BJ (cell line): ENCODE measurements around the gene ATG9A. TPM values are rescaled to one million over a fixed set of nuclear protein-coding genes. Genes with fewer than 3 reads are reported as not detected.
A peak's percentile ranks its signal among the peaks of the same experiment; 100 is the strongest.

ENCODE experiments used
- CTCF ChIA-PET: fragments of 350-600 bp; formaldehyde crosslinking; extraction: SDS; loops from one replicate; lab custom pipeline; 2021; ENCODE audit warnings: antibody characterized with exemption, inconsistent platforms; lab: Yijun Ruan, JAX
- POLR2A ChIA-PET: fragments of 300-600 bp; sonication (Branson Sonifier 250); formaldehyde crosslinking; extraction: SDS; loops from one replicate; lab custom pipeline; 2021; ENCODE audit warnings: antibody characterized with exemption; lab: Charles Lee
- DNase-seq: peaks from one replicate; pipeline ENCODE4 v3.0.0-alpha.2; 2011; ENCODE audit warnings: low read depth
- H3K27me3 ChIP-seq: 2 replicates; pipeline ENCODE4 v1.6.0; 2011; ENCODE audit warnings: low read length; ENCODE audit not compliant: control insufficient read depth, insufficient read depth
- H3K36me3 ChIP-seq: 2 replicates; pipeline ENCODE4 v1.5.1; 2011; ENCODE audit warnings: low read length; ENCODE audit not compliant: control insufficient read depth, insufficient read depth
- H3K4me3 ChIP-seq: 2 replicates; pipeline ENCODE4 v1.5.1; 2011; ENCODE audit warnings: low read depth, mild to moderate bottlenecking, control low read depth, low read length
- CTCF ChIP-seq: IDR thresholded peaks from 2 replicates; pipeline ENCODE4 v1.5.1; 2011; ENCODE audit warnings: low read depth, mild to moderate bottlenecking, control low read depth, inconsistent platforms, low read length, moderate library complexity; ENCODE audit not compliant: insufficient read depth
- polyA minus RNA-seq: library from RNA; depleted of rRNA, polyadenylated mRNA; stranded (reverse); fragments of >200 nt; gene quantifications from 2 replicates; pipeline ENCODE4 v1.2.3, GENCODE V29; 2011; rRNA and poly(A)+ RNA removed
- polyA plus RNA-seq: library from polyadenylated mRNA; depleted of rRNA; stranded (reverse); fragments of >200 nt; gene quantifications from 2 replicates; pipeline ENCODE4 v1.2.3, GENCODE V29; 2011; rRNA removed

ATG9A gene
- 105 and 132 TPM in 2 replicates for polyA plus RNA-seq
- 88.2 and 124 TPM in 2 replicates for polyA minus RNA-seq

- peaks cover 34% of the 10 kb centered on the region for H3K36me3 ChIP-seq
- H3K4me3 ChIP-seq: peak within 1 kb of the TSS; percentile 64
- TF ChIP-seq CTCF: no peak
- POLR2A ChIA-PET: interaction anchor here (0.5 to 1.2 kb wide), 6 partner anchors 12 to 724 kb away, joined by 3 to 5 read pairs (median 4); partner anchors contain the start of genes GLB1L and STK16
- CTCF ChIA-PET: interaction anchor here (0.7 to 4.9 kb wide), 9 partner anchors 10 to 70 kb away, joined by 3 to 29 read pairs (median 5); partner anchors contain the start of genes GLB1L, STK16 and TUBA4B
- no peaks in the 10 kb centered on the region for H3K27me3 ChIP-seq
- DNase-seq: peak; percentile 97
These were observed at the start of gene ATG9A, which contains the start of gene ANKZF1 for GRCh38 chr2:219229305-219230058. Gene ATG9A, minus strand, starts transcription at chr2:219229636. Its CDS starts 1,612 bp downstream, at chr2:219228024. Gene ANKZF1, plus strand, starts transcription at chr2:219229806. Its CDS starts 452 bp downstream, at chr2:219230258.

GRCh38 chr2:219278655-219279150 is 49.3 kb upstream of the ATG9A start:
- POLR2A ChIA-PET: interaction anchor here (0.5 to 0.8 kb wide), 2 partner anchors 29 to 109 kb away, joined by 5 to 6 read pairs; partner anchors contain the start of gene DNPEP
- TF ChIP-seq CTCF: no peak
- no peak for DNase-seq
- H3K27me3 ChIP-seq: no peaks in the 10 kb centered on the region
- peak overlapping the region; percentile 17; the same call in 1 of the 2 replicates for H3K4me3 ChIP-seq
- H3K36me3 ChIP-seq: peaks cover 19% of the 10 kb centered on the region
- CTCF ChIA-PET: interaction anchor here (0.6 to 20.1 kb wide), 20 partner anchors 9 to 251 kb away, joined by 3 to 403 read pairs (median 4); partner anchors contain the start of genes ABCB6, ANKZF1, ATG9A and GLB1L

GRCh38 chr2:219277703-219278654 is 48.5 kb upstream of the ATG9A start:
- Histone ChIP-seq H3K36me3 (peaks cover 14% of the 10 kb centered on the region), H3K4me3 (no peak overlapping the region), H3K27me3 (no peaks in the 10 kb centered on the region)
- peak; percentile 33 for DNase-seq
- ChIA-PET POLR2A (interaction anchor here (0.6 kb wide), 2 partner anchors 25 to 49 kb away, joined by 4 to 7 read pairs; partner anchors contain the start of genes ANKZF1, ATG9A and TUBA4B), CTCF (interaction anchor here (0.5 to 20.1 kb wide), 28 partner anchors 9 to 283 kb away, joined by 3 to 403 read pairs (median 4); partner anchors contain the start of genes ABCB6, ANKZF1, ATG9A and GLB1L)
- peak; percentile 97 for TF ChIP-seq CTCF

GRCh38 chr2:219274361-219274921 is 45.0 kb upstream of the ATG9A start:
- no peak for TF ChIP-seq CTCF
- DNase-seq: peak; percentile 50
- no peak overlapping the region for H3K4me3 ChIP-seq
- CTCF ChIA-PET: interaction anchor here (0.8 to 20.1 kb wide), 5 partner anchors 21 to 118 kb away, joined by 3 to 403 read pairs (median 4); partner anchors contain the start of genes GLB1L and STK16
- H3K36me3 ChIP-seq: no peaks in the 10 kb centered on the region
- no peaks in the 10 kb centered on the region; the same call in 1 of the 2 replicates for H3K27me3 ChIP-seq
- POLR2A ChIA-PET: interaction anchor here (0.5 kb wide), 1 partner anchor 97 kb away, joined by 5 read pairs; no protein-coding TSS in a partner anchor
